Fibroblast of mammary gland (primary cell): Measurements from ENCODE around the gene LSM14A.
A peak's percentile ranks its signal among the peaks of the same experiment; 100 is the strongest.

ENCODE experiments used
- DNase-seq: peaks from one replicate; pipeline ENCODE4 v3.0.0-alpha.2; 2010; ENCODE audit warnings: low read depth
- H3K4me3 ChIP-seq: 2 replicates; pipeline ENCODE4 v1.5.1; 2011; ENCODE audit warnings: low read depth, mild to moderate bottlenecking, low read length, moderate library complexity; ENCODE audit not compliant: control insufficient read depth
- TF ChIP-seq, protein P1 (sequence below): conservative IDR thresholded peaks from 2 replicates; pipeline ENCODE4 v1.5.1; 2011; ENCODE audit warnings: low read depth, low read length, inconsistent platforms; ENCODE audit not compliant: control insufficient read depth, insufficient read depth

Gene LSM14A

DNA sequence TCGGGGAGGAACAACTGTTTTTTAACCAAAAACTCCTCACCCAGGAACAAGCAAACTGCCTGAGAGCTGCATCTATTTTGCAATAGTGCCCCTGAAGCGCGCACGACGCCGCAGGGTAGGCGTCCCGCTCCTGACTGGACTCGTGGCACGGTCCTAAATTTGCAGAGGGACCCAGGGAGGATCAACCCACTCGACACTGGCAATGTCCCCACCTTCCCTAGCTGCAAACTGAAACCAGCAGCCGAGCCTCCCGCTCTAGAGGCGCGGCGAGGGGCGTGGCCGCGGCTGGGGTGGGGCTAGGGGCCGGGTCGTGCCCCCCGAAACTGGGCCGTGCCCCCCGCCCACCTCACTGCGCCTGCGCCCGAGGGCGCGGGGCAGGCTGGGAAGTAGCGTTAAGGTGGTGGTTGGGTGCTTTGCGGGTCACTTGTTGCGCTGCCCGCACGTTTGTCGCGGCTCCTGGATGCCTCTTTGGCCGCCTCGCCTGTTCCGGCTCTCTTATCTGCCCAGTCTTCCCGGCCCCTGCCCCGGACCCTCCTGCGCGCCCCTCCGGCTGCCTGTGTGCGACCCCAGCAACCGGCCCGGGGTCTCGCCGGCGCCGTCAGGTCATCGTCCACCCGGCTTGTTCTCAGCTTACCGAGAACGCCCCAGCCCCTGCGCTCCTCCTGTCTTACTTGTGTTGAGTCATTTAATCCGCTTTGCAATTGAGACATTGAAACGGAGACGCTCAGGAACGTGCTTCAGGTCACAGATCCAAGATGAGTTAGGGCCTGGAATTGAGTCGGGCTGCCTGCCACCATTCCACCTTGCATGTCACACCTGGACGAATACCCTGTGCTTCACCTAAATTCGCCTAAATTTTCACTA, 37.9 kb upstream of the LSM14A start:
- H3K4me3 ChIP-seq, result peak overlapping the region; percentile 67
- DNase-seq, result peak; percentile 58
- TF ChIP-seq, protein P1, sequence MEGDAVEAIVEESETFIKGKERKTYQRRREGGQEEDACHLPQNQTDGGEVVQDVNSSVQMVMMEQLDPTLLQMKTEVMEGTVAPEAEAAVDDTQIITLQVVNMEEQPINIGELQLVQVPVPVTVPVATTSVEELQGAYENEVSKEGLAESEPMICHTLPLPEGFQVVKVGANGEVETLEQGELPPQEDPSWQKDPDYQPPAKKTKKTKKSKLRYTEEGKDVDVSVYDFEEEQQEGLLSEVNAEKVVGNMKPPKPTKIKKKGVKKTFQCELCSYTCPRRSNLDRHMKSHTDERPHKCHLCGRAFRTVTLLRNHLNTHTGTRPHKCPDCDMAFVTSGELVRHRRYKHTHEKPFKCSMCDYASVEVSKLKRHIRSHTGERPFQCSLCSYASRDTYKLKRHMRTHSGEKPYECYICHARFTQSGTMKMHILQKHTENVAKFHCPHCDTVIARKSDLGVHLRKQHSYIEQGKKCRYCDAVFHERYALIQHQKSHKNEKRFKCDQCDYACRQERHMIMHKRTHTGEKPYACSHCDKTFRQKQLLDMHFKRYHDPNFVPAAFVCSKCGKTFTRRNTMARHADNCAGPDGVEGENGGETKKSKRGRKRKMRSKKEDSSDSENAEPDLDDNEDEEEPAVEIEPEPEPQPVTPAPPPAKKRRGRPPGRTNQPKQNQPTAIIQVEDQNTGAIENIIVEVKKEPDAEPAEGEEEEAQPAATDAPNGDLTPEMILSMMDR, result no peak

DNA sequence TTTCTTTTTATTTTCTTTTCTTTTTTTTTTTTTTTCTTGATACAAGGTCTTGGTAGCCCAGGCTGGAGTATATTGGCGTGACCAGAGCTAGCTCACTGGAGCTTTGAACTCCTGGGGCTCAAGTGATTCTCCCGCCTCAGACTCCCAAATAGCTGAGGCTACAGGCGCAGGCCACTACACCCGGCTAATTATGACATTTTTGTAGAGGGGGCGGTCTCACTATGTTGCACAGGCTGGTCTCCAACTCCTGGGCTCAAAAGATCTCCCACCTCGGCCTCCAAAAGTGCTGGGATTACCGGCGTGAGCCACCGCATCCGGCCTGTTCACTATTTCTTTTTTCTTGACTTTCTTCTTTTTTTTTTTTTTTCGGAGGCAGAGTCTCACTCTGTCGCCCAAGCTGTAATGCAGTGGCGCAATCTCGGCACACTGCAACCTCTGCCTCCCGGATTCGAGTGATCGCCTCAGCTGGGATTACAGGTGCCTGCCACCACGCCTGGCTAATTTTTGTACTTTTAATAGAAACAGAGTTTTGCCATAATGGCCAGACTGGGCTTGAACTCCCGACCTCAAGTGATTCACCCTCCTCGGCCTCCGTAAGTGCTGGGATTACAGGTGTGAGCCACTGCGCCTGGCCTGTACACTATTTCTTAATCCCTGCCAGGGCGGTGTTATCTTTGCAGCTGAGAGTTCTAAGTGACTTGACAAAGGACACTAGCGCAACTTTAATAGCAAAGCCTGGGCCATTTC, 37.1 kb upstream of the LSM14A start:
- TF ChIP-seq, protein P1, result no peak
- peak overlapping the region; percentile 67 for H3K4me3 ChIP-seq
- no peak for DNase-seq

DNA sequence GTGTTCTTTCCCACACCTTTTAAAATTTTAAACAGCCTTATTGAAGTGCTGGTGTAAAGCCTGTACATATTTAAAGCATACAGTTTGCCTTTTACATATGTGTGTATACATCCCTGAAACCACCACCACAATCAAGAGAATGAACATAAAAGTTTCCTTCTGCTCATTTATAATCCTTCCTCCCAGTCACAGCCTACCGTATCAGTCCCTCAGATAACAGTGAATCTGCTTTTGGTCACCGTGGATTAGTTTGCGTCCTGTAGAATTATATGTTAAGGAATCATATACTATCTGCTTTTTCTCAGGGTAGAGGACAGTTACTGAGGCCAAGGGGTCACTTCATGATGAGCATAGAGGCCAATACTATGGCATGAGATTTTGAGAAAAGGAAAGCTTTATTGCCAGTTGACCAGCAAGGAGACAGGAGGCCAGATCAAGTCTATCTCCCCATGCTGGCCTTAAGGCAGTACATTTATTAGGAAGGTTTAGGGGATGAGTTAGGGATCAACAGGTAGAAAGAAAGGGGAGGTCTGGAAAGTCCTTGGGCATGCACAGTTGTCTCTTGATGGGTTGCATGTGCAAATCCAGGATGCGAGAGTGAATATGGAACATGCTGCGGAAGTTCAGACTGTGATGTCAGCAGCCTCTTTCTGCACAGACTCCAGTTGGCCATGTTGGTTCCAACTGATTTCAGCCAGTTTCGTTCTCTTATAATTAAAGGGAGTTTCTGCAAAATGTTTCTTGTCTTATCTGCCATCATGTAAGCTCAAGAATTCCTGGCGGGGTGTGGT, 36.3 kb upstream of the LSM14A start:
- no peak overlapping the region for H3K4me3 ChIP-seq
- no peak for DNase-seq
- TF ChIP-seq, protein P1, result no peak

DNA sequence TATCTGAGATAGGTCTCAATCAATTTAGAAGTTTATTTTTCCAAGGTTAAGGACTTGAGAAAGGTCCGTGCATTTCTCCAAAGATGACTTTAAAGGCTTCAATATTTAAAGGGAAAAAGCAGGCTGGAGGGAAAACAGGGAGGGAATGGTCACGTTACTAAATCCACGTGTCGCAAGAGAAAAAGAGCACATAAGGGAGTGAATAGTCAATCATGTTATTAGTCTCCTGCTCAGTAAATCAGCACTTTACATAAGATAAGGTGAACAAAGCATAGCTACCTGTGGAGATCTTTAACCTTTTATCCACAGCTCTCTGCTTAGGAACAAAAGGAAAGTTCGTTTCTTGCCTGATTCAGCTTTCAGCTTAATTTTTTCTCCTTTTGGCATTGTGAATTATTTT, 31.3 kb upstream of the LSM14A start:
- TF ChIP-seq, protein P1, result no peak
- no peak for DNase-seq
- no peak overlapping the region for H3K4me3 ChIP-seq

DNA sequence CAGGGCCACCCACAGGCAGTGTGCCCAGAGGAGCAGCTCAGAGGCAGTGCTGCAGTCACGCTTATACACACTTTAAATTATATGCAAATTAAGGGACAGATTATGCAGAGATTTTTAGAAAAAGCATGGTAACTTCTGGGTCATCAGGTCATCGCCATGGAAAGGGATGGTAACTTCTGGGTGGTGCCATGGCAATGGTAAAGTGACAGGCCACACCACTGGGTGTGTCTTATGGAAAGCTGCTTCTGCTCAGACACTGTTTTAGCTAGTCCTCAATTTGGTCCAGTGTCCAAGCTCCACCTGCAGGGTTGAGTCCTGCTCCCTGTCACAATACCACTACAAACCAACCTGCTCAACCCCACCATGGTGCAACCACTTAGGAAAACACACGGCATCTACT, 29.9 kb upstream of the LSM14A start:
- TF ChIP-seq, protein P1, result no peak
- no peak for DNase-seq

DNA sequence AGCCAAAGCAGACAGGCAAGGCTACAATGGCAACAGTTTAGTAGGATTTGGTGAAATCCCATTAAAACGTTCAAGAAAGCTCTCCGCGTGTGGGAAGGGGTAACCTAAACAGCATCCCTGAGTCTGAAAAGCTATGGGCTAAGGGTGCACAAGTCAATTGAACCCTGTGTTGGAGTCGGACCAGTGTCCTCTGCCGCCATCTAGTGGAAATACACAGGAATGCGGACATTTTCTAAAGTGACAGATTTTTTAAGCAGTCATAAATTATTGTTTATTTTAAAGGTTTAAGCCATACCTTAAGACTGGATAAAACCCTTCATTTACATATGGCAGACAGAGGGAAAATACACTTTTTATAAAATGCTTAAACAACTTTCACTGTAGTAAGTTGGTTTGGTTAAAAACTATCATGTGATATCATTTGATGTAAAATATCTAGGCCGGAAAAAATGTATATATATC, 26.5 kb upstream of the LSM14A start:
- no peak overlapping the region for H3K4me3 ChIP-seq
- TF ChIP-seq, protein P1, result peak; percentile 83
- DNase-seq, result peak; percentile 58

More for the DNA sequence above, 29.9 kb upstream of the LSM14A start:
- H3K4me3 ChIP-seq, result no peak overlapping the region
